Amygdala (tissue), 56 donors: ENCODE measurements around the gene RPA3.
"Not testable (repeated sequence)": the region's sequence is repeated elsewhere in the genome, so short reads cannot be mapped to it uniquely, and the experiment has no call there.

ENCODE experiments used
- DNase-seq, 56 donors: peaks; one replicate each; lab custom pipeline; 2025; lab: John Stamatoyannopoulos, UW

The RPA3 gene

GRCh38 chr7:7662527-7662926, 55.9 kb downstream of the RPA3 start:
- no peak for DNase-seq

- not testable (repeated sequence) for DNase-seq
These were observed 61.9 kb downstream of the RPA3 start for GRCh38 chr7:7656459-7656858.

GRCh38 chr7:7654964-7655715, 63.3 kb downstream of the RPA3 start:
- DNase-seq = no peak

- DNase-seq = no peak
These were observed 64.7 kb downstream of the RPA3 start for GRCh38 chr7:7653593-7654187.

GRCh38 chr7:7652798-7653540, 65.4 kb downstream of the RPA3 start:
- DNase-seq = no peak

GRCh38 chr7:7651479-7651878, 66.9 kb downstream of the RPA3 start:
- no peak for DNase-seq

- DNase-seq = no peak
These were observed 67.7 kb downstream of the RPA3 start for GRCh38 chr7:7650682-7651206.

- DNase-seq = no peak
These were observed 70.8 kb downstream of the RPA3 start for GRCh38 chr7:7647495-7648036.

GRCh38 chr7:7642081-7642480, 76.3 kb downstream of the RPA3 start:
- DNase-seq = no peak

GRCh38 chr7:7641129-7641663, 77.2 kb downstream of the RPA3 start:
- peak in 7 of 56 donors; percentile 12 to 64 (median 43) for DNase-seq

GRCh38 chr7:7640221-7641128, 77.9 kb downstream of the RPA3 start, which contains the start of gene UMAD1:
Gene UMAD1, plus strand, starts transcription at chr7:7640752. Its CDS starts 32,620 bp downstream, at chr7:7673372.
- DNase-seq = peak; percentile 81 to 99 (median 98)

GRCh38 chr7:7639847-7640220, 78.6 kb downstream of the RPA3 start:
- DNase-seq = peak in 2 of 56 donors; percentile 38 to 72

- DNase-seq = peak in 1 of 56 donors; percentile 26
These were observed 79.0 kb downstream of the RPA3 start for GRCh38 chr7:7639421-7639820.

GRCh38 chr7:7630626-7631329, 87.6 kb downstream of the RPA3 start:
- DNase-seq = no peak

GRCh38 chr7:7628476-7628875, 89.9 kb downstream of the RPA3 start:
- no peak for DNase-seq

GRCh38 chr7:7620644-7621210, 97.7 kb downstream of the RPA3 start:
- no peak for DNase-seq

- DNase-seq = no peak
These were observed 98.2 kb downstream of the RPA3 start for GRCh38 chr7:7620236-7620635.

GRCh38 chr7:7618410-7618809, 100.0 kb downstream of the RPA3 start:
- DNase-seq = no peak

- DNase-seq = no peak
These were observed 100.9 kb downstream of the RPA3 start for GRCh38 chr7:7617550-7617949.
